GM21723 (cell line): Measurements from ENCODE around the gene ERFE.
"Not testable (repeated sequence)": the region's sequence is repeated elsewhere in the genome, so short reads cannot be mapped to it uniquely, and the experiment has no call there.

ENCODE experiments used
- ATAC-seq: cut with Tn5 transposase; IDR thresholded peaks from one replicate; pipeline ENCODE4 v1.9.1; 2021; ENCODE audit warnings: mild to moderate bottlenecking, moderate library complexity; ENCODE audit not compliant: unreplicated experiment

ERFE gene, protein sequence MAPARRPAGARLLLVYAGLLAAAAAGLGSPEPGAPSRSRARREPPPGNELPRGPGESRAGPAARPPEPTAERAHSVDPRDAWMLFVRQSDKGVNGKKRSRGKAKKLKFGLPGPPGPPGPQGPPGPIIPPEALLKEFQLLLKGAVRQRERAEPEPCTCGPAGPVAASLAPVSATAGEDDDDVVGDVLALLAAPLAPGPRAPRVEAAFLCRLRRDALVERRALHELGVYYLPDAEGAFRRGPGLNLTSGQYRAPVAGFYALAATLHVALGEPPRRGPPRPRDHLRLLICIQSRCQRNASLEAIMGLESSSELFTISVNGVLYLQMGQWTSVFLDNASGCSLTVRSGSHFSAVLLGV

DNA sequence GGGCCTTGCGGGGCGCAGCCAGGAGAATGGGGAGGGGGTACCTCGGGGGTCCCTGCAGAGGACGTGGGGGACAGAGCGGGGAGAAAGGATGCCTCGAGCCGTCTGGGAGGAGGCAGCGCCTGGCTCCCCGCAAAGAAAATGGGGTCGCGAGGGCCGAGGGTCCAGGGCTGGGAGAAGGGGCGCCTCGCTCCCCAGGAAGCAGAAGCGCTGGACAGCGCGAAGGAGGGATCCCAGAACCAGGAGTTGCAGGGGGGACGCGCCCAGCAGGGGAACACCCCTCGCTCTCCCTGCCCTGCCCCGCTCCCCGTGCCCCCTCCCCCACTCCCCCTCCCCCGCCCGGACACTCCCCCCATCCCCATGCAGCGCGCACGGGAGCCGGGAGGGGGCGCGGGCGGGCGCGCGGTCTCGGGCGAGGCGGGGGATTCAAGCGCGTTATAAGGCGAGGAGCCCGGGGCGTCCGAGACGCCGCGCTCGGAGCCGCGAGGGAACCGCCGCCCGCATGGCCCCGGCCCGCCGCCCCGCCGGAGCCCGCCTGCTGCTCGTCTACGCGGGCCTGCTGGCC, at the start of gene ERFE:
TSS of gene ERFE (plus strand) at position 462 of the 562 bp plus-strand sequence. CDS start at position 500, 38 bp downstream.
- no peak for ATAC-seq

DNA sequence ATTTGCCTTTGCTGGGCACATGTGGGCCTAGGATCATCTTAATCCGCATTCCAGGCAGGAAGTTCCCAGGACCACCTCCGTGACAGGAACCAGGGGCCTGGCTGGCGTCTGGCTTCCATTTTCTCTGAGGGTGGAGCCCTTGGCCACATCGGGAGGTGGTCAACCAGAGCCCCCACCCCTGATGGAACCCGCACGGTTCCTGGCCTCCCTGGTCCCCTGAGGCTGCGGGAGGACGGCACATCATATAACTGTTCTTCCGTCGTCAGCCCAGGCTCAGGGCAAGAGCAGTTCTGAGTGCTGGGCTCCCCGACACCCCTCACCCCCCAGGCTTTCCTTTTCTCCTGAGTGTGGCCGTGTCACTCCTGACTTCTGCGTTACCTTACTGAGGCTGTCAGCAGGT, 45.2 kb upstream of the ERFE start:
- ATAC-seq: no peak

DNA sequence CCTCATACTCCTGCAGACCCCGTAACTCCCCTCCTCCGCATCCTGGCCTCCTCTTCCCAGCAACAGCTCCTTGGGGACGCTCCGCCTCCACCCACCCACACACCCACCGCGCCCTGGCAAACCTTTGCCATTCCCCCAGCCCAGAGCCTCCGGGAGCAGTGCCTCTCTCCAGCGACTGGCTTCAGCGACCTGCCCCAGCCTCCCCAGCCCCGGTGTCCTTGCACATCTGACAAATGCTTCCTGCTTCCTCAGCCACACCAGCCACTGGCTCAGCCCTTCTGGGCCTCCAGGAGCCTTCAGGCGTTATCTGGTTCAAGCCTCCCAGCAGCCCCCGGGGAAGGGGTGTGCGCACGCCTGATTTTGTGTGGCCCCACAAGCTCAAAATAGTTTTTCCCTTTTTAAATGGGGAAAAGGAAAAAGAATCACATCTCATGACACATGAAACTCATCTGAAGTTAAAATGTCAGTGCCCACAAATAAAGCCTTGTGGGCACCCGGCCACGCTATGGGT, 44.4 kb upstream of the ERFE start:
- no peak for ATAC-seq

DNA sequence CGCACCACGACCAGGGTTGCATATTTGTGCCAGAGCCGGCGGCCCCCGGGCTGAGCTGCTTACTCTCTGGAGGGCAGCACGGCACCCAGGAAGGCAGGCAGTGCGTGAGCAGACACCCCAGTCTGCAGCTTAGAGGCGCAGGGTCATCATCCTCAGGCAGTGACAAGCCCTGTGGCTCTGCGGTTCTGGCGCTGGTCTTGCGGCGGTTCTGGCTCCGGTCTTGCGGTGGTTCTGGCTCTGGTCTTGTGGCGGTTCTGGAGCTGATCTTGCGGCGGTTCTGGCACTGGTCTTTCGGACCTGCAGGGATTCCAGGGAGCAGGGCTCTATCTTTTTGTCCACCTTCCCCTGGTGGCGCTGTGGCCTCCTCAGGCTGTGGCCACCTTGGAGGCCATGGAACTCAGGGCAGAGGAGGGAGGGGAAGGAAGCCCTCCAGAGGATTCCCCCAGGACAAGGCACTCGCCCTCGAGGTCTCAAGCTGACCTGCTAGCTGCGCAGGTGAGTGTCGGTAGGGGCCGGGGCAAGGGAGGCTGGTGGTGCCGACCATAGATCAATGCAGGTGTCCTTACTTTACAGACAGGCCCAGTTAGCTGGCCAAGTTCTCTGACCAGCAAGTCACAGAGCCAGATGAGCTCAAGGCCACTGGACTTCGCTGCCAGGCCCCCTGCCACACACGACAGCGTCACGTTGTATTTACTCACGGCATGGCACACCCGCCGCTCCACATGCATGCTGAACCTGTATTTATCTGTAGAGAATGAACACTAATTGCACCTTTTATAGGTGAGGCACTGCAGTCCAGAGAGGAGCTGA, 43.7 kb upstream of the ERFE start:
- ATAC-seq: no peak

DNA sequence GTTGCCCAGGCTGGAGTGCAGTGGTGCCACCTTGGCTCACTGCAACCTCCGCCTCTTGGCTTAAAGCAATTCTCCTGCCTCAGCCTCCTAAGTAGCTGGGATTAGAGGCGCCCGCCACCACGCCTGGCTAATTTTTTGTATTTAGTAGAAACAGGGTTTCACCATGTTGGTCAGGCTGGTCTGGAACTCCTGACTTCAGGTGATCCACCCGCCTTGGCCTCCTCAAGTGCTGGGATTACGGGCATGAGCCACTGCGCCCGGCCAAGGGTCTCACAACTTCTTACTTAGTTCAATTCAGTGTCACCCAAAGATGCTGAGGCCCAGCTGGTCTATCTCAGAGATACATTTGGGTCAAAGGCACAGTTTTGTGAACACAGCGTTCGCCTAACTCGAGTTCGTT, 43.1 kb upstream of the ERFE start:
- not testable (repeated sequence) for ATAC-seq

DNA sequence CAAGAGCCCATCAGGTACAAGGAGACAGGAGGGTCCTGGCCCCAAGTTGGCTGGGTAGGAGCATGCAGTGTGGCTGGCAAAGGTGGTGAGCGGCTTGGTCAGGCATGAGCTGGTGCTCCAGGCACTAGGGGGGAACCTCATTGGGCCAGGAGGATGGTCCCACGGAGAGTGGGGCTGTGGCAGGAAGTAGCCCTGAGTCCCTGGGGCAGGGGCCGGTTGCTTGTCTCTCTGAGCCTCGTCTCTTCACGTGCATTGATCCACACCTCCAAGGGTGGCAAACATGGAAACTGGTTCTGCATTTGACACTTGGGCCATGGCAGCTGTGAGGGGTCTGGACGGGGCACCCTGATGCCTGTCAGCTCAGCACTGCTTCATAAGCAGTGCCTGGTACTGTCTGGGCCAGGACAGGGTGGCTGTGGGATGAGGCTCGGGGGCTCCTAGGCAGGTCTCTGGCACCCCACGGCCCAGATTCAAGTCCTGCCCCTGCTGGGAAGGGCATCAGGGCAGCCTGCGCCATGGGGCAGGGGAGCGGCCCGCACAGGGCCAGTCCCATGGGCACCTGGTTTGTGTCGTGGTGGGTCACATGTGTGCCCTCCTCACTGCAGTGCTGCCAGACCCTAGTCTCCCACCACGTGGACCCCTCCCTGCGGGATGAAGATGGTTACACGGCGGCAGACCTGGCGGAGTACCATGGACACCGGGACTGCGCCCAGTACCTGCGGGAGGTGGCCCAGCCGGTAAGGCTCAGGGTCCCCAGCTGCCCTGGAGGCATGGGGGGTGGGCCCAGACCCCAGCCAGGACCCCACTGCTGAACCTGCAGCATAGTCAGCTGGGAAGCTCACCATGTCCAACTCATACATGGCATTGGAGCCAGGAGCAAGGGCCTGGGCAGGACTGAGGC, 42.2 kb upstream of the ERFE start:
- no peak for ATAC-seq

DNA sequence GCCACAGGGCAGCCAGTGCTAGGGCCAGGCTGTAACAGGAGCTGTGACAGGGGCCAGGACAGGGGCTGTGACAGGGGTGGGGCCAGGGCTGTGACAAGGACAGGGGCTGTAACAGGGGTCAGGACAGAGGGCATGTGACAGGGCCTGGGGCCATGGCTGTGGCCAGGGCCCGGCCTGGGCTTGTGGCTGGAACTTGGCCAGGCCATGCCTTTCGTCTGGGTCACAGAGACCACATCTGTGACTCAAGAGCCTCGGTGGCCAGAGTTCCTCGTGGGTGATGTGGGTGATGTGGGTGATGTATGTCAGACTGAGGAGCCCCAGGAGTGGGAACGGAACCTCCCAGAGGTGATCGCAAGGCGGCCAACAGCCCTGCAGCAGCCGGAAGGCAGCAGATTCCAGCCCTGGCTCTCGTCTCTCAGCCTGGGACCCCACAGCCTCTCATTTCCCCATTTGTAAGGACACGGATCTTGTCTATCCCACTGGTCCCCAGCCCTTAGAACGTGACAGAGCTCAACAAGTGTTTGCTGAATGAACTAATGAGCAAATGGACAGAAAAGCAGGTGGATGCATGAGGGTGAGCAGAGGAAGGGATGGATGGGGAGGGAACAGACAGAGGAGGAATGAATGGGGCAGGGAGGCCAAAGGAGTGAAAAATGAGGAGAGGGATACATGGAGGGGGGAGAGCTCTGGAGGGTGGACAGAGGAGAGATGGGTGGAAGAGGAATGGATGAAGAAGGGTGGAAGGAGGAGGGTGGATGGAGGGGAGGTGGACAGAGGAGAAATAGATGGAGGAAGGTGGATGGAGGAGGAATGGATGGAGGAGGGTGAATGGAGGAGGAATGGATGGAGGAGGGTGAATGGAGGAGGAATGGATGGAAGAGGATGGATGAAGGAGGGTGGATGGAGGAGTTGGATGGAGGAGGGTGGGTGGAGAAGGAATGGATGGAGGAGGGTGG, 41.3 kb upstream of the ERFE start:
- ATAC-seq: no peak

DNA sequence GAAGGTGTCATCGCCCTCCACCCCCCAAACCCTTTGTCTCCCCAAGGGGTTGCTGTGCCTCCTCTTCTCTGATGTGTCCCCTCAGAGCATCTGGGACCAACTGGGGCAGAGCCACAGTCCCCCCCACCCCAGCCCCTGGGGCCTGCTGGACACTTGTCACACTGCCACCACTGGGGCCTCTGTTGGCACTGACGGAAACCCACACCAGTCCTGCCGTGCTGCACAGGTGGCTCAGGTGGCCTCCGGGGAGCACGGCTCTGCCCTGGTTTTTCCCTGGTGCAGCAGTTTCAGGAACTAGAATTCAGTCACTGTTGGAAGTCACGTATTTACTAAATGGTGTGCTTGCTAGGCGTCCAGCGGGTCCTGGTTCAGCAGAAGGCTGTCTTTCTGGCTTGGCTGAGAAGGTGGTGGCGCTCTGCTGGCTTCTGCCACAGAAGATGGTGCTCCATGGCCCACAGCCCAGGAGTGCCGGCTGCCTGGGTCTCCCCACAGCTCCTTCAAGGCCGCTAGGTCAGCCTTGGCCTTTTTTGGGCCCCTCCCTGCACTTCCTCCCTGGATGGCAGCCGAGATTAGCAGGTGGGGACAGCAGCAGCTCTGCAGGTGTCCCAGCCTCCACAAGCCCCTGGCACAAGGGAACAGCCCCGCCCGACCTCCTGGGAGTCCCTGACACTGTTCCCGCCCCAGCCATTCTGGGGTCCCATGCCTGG, 38.9 kb upstream of the ERFE start:
- no peak for ATAC-seq

DNA sequence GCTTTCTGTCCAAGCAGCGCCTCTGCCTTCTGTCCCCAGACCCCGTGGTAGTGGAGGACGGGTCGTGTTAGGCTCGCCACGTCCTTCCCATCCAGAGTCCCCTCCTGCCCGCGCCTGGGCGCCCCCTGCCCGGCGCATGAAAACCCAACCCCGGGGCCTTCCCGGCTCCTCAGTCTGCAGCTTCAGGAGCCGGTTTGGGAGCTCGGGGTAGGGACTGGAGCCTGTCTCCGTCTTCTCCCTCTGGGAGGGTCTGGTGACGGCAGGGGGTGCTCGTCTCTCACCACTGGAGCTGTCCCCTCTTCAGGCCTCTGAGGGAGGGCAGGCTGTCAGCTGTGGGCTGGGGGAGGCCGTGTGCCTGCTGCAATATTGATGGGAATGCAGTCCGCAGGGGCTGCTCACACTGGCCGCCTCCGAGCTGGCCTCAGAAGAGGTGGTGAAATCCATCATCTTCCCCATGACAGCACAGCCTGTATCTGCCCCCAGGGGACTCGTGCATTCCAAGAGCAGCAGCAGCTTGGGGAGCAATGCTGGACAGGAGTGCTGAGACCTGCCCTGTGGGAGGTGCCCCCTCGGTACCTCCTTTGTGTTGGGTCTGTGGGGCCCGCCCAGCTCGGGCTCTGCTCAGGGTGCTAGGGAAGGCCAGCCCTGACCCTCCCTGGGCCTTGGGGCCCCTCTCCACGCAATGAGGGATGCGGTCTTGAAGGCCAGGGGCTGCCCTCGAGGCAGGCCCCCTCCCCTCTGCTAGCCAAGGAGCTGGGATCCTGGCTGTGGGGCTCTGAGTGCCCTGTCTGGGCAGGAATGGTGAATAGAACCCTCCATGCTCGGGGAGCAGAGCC, 38.1 kb upstream of the ERFE start:
- no peak for ATAC-seq

DNA sequence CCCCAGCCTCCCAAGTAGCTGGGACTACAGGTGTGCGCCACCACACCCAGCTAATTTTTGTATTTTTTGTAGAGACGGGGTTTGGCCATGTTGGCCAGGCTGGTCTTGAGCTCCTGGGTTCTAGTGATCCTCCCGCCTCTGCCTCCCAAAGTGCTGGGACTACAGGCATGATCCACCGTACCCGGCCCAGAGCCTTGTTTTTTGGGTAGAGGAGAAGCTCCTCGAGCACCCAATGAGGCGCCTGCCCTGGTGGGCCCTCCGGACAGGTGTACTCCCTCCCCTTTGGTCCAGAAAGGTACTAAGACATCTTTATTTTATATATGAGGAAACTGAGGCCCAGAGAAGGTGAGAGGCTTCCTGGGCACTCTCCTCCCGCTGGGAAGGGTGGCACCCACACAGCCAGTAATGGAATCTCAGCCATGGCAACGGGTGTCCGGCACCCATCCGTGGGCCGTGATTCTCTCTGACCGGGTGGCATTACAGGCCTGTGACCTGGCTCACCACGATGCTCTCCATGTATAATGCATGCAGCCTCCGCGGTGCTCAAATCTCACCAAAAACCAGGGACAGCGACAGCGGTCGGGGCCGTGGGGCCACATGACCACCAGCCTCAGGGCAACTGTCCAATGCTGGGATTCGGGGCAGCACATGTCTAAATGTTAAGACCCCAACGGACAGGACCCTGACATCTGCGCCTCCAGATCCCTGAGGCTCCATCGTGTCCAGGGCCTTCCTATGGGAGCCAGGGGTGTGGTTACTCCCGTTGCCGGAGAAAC, 37.1 kb upstream of the ERFE start:
- no peak for ATAC-seq

DNA sequence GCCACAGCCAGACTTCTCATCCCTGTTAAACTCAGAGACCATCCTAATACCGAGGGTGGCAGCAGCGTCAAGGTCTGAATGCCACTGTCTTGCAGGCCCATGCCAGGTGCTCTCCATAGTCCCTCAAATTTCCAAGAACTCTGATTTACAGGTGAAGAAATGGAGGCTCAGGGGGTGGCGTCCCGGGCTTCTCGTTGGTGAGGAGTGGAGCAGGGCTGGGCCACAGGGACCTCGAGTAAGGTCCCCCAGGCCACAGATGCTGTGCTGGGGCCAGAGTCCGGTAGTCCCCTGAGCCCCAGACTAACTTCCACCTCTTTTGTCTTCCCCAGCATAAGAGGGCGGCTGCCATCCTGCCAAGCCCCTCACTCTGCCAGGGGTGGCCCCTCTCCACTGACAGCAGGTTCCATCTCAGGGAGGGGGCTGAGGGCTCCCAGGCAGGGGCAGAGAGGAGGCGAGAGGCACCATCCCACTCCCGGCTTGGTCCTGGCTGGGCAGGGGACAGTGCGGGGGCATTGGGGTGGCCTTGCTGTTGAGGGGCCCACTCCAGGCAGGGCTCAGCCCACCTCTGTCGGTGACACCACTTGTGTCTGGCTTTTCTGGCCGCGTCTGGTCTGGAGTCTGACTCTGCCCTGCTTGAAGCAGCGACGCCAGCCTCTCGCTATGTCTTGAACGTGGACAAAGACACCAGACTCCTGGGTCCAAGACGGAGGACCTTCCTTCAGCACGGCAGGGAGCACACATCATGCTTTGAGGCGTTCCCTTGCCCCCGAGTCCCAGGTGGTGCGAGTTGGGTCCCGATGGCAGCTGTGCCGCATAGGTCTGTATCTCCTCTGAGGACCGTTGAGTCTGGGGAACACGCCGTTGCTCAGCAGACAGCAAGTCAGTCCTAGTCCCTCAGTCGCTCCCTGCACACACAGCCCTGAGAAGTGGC, 36.2 kb upstream of the ERFE start:
- no peak for ATAC-seq

DNA sequence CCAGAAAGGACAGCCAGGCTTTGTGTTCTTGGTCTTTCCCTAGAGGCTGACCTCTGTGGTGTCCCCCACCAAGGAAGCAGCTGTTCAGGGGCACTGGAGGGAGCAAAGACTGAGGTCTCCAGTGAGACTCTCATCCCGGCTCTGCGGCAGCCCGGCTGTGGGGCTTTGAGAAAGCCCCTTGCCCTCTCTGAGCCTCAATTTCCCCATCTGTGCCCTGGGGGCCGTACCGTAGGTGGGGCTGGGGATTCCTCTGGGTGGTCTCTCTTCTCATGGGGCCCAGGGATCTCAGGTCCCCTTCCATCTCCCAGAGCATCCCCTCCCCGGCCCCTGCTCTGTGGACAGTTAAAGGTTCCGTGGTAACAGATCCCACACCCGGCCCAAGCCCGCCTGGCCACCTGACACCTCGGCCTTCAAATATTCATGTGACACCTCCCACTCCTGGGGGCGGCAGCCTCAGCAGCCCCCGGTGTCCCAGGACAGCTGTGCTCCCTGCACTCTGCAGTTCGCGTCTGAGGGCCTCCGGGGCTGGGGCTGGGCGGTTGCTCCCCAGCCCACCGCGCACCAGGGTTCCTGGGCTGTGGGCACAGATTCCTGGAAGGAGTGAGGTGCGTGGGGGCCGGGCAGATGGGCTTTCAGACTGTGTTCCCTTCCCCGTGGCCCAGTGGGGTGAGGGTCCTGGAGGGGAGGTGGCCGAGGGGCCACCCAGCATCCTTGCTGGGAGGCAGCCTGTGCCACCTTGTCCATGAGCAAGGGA, 35.4 kb upstream of the ERFE start:
- ATAC-seq: no peak

DNA sequence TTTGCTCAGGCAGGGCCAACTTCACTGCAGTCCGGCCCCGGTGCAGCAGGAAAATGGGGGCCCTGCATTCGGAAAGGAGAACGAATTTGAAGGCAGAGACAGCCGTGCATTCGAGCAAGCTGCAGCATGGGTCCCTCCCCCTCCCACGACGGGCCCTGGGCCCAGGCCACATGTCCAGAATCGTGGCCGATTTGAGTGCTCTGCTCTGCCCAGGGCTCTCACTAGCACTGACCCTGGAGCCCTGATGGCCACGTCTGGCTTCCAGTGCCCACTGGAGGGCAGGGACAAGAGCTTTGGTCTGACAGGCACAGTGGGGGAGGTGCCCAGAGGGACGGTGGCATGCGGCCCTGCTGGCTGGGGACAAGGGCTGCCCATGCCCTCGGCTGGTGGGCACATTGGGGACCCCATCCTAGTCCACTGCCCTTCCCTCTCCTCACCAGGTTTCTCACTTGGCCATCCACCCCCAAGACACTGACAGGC, 34.7 kb upstream of the ERFE start:
- no peak for ATAC-seq

DNA sequence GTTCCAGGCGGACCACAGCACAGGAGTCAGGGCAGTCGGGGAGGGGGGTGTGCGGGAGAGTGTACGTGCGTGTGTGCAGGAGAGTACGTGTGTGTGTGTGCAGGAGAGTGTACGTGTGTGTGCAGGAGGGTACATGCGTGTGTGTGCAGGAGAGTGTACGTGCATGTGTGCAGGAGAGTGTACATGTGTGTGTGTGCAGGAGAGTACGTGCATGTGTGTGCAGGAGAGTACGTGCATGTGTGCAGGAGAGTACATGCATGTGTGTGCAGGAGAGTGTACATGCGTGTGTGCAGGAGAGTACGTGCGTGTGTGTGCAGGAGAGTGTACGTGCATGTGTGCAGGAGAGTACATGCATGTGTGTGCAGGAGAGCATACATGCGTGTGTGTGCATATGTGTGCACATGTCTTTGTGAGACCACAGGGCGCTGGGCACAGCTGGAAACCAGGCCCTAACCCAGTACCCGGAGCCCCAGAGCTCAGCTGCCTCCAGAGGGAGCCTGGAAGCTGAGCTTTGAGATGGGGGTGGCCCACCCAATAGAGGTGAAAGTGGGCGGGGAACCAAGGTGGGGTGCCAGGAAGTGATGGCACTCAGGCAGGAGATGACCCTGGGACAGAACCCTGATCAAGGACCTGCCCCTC, 34.2 kb upstream of the ERFE start:
- ATAC-seq: no peak
